Endothelial cell (in vitro differentiated cells): ENCODE measurements around the gene TRAF3IP3. TPM values are rescaled to one million over a fixed set of nuclear protein-coding genes. Genes with fewer than 3 reads are reported as not detected.

Experiments used
- DNase-seq: peaks from one replicate; pipeline ENCODE4 v3.0.0; 2021; ENCODE audit warnings: low spot score
- H3K27ac Mint-ChIP-seq: one replicate; pipeline ENCODE4 v1.8.0; 2021; ENCODE audit warnings: mixed read lengths, inconsistent platforms; ENCODE audit not compliant: unreplicated experiment
- H3K27me3 Mint-ChIP-seq: one replicate; pipeline ENCODE4 v1.8.0; 2021; ENCODE audit warnings: mild to moderate bottlenecking, moderate library complexity, mixed read lengths, inconsistent platforms; ENCODE audit not compliant: unreplicated experiment
- H3K36me3 Mint-ChIP-seq: one replicate; pipeline ENCODE4 v1.8.0; 2021; ENCODE audit warnings: mild to moderate bottlenecking, low read depth, mixed read lengths, inconsistent platforms; ENCODE audit not compliant: unreplicated experiment
- H3K4me1 Mint-ChIP-seq: one replicate; pipeline ENCODE4 v1.8.0; 2021; ENCODE audit warnings: mild to moderate bottlenecking, mixed read lengths, inconsistent platforms; ENCODE audit not compliant: unreplicated experiment
- H3K4me3 Mint-ChIP-seq: one replicate; pipeline ENCODE4 v1.8.0; 2021; ENCODE audit warnings: mild to moderate bottlenecking, mixed read lengths, inconsistent platforms; ENCODE audit not compliant: unreplicated experiment
- H3K9me3 Mint-ChIP-seq: one replicate; pipeline ENCODE4 v1.8.0; 2021; ENCODE audit warnings: mixed read lengths, inconsistent platforms; ENCODE audit not compliant: unreplicated experiment
- total RNA-seq: library from RNA; stranded (reverse); fragmentation: NEBNext Ultra II Directional; extraction: Animal tissue kit (Norgen Biotek cat#: 25700); gene quantifications from one replicate; pipeline ENCODE4 v1.2.1, GENCODE V29; 2021; ENCODE audit not compliant: unreplicated experiment
- TF ChIP-seq, protein P1 (sequence below): fragments of 200-600 bp; sonication (generic); IDR thresholded peaks from one replicate; pipeline ENCODE4 v1.5.0; 2021; ENCODE audit warnings: antibody characterized with exemption; ENCODE audit not compliant: unreplicated experiment

Gene TRAF3IP3
- total RNA-seq, 1 donor from 2014 or later, result not detected

DNA sequence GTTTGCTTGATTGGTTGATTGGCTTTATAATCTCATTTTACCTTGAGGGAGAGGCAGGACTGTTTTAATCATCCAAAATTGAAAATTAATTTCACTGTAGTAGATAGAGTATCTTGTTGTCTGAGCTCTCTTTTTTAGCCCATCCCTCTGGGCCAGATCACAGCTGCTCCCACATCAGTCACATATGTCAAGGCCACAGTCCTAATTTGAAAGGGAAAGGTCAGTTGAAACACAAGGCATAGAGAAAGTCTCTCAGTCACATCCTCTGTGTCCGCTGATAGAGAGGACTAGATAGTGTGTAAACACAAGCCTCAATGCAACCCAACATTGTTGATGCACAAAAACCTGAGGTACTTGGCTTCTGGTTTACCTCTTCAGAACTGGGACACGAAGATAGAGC is 21.7 kb downstream of the TRAF3IP3 start:
- Mint-ChIP-seq H3K4me3 (no peak overlapping the region), H3K27me3 (no peaks in the 10 kb centered on the region), H3K27ac (no peak overlapping the region), H3K9me3 (no peaks in the 10 kb centered on the region), H3K36me3 (no peaks in the 10 kb centered on the region), H3K4me1 (peaks cover 7% of the 10 kb centered on the region)
- no peak for DNase-seq
- TF ChIP-seq, protein P1, sequence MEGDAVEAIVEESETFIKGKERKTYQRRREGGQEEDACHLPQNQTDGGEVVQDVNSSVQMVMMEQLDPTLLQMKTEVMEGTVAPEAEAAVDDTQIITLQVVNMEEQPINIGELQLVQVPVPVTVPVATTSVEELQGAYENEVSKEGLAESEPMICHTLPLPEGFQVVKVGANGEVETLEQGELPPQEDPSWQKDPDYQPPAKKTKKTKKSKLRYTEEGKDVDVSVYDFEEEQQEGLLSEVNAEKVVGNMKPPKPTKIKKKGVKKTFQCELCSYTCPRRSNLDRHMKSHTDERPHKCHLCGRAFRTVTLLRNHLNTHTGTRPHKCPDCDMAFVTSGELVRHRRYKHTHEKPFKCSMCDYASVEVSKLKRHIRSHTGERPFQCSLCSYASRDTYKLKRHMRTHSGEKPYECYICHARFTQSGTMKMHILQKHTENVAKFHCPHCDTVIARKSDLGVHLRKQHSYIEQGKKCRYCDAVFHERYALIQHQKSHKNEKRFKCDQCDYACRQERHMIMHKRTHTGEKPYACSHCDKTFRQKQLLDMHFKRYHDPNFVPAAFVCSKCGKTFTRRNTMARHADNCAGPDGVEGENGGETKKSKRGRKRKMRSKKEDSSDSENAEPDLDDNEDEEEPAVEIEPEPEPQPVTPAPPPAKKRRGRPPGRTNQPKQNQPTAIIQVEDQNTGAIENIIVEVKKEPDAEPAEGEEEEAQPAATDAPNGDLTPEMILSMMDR, result no peak

DNA sequence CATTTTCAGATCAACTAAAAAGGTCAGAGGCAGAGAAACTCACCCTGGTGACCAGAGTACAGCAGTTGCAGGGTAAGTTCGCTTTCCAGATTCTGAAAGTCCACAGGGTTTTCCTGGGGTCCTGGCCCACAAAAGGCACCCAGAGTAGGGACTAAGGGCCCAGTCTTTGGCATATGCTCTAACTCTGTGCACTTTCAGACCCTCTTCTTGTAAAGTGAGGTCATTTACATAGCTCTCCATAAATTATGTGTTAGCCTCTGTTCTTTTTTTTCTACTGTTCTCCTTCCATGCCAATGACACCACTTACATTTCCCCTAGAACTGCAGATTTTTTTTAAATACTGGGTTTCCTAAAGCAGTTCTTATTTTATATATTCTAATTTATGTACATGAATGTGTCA is 22.2 kb downstream of the TRAF3IP3 start:
- Mint-ChIP-seq H3K4me3 (no peak overlapping the region), H3K36me3 (no peaks in the 10 kb centered on the region), H3K9me3 (no peaks in the 10 kb centered on the region), H3K27ac (no peak overlapping the region), H3K4me1 (peaks cover 7% of the 10 kb centered on the region), H3K27me3 (peaks cover 2% of the 10 kb centered on the region)
- DNase-seq, result no peak
- TF ChIP-seq, protein P1, result no peak

DNA sequence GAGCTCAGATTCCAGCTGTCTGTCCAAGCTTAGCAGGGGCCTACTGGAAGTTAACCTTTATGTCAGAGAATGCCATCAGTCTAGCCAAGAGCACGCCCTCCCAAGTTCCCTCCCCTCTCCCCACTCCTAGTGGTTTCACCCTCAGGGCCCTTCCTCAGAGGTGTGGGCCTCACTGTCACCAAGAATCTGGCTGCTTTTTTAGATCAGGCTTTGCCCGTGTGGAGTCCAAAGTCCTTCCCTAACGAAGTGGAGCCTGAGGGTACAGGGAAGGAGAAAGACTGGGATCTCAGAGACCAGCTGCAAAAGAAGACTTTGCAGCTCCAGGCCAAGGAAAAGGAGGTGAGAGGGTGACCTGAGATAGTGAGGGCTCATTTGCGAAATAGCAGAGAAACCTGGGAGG is 24.4 kb downstream of the TRAF3IP3 start:
- peaks cover 8% of the 10 kb centered on the region for H3K27me3 Mint-ChIP-seq

DNA sequence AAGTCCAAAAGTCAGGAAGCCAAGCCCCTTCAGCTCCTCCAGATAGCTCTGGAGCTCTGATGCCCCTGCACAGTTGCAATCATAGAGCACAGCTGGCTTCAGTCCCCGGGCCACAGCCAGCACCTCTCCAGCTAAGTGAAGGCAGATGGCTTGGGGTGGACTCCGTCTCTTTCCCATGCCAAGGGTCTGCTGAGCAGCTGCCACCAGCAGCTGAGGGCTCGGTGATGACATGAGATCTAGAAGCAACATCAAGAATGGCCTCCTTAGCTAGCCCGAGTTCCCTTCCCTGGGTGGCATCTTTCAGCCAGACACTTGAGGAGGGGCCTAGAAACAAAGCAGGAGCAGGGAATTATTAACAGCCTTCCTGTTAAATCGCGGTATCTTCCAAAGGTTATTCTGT is 27.5 kb downstream of the TRAF3IP3 start:
- peaks cover 15% of the 10 kb centered on the region for H3K4me1 Mint-ChIP-seq

More for the DNA sequence above, 24.4 kb downstream of the TRAF3IP3 start:
- H3K4me1 Mint-ChIP-seq, result peaks cover 15% of the 10 kb centered on the region
- TF ChIP-seq, protein P1, result no peak
- no peak overlapping the region for H3K4me3 Mint-ChIP-seq
- no peaks in the 10 kb centered on the region for H3K9me3 Mint-ChIP-seq
- no peak overlapping the region for H3K27ac Mint-ChIP-seq
- DNase-seq, result no peak
- H3K36me3 Mint-ChIP-seq, result no peaks in the 10 kb centered on the region

DNA sequence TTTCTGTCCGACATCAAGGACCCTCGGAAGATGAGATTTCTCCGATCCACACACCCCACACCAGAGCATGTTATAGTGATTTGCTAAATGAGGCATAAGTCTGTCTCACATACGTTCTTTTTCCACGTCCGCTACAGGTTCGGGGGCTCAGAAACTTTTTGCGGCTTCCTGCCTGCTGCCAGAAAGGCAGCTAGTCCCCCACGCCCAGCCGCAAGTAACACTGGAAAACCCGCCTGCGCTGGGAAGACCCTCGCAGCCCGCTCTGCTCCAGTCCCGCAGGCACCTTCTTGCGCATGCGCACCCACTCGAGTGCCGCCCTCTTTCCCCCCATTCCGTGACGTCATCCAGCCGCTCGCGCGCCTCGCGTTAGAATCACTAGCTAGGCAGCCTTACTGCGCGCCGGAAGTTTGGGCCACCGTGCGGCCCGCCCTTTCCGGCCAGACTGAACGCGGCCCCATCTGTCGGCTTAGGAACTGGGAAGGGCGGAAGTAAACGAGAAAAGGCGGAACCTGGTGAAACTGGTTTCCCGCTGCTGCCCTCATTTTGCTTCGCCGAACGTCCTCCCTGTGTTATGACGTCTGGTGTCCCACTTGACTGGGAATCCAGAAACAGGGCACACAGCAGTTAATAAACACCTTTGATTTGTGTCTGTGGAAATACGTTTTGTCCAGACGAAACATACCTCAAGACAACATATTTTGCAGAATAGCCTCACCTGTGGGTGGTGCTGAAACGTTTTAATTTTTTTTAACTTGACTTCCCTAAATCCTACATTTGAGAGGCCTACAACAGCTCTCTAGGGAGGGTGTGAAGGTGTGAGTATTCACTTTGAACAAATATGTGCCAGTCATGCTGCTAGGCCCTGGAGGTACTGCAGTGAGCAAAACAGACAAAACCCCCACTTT is 28.7 kb downstream of the TRAF3IP3 start, which contains the start of gene C1orf74:
Gene C1orf74 (minus strand): TSS at position 295 of the 905 bp plus-strand sequence. CDS start 925 bp downstream, outside the sequence.
- peaks cover 15% of the 10 kb centered on the region for H3K4me1 Mint-ChIP-seq
- peaks cover 10% of the 10 kb centered on the region for H3K27me3 Mint-ChIP-seq
- peak; percentile 100 for DNase-seq
- H3K27ac Mint-ChIP-seq, result peak within 1 kb of the TSS; percentile 96
- H3K9me3 Mint-ChIP-seq, result no peaks in the 10 kb centered on the region
- peaks cover 14% of the 10 kb centered on the region for H3K36me3 Mint-ChIP-seq
- TF ChIP-seq, protein P1, result no peak
- peak within 1 kb of the TSS; percentile 91 for H3K4me3 Mint-ChIP-seq

More for the DNA sequence above, 27.5 kb downstream of the TRAF3IP3 start:
- Mint-ChIP-seq H3K4me3 (peak overlapping the region; percentile 91), H3K27me3 (peaks cover 10% of the 10 kb centered on the region), H3K36me3 (peaks cover 9% of the 10 kb centered on the region), H3K9me3 (no peaks in the 10 kb centered on the region), H3K27ac (no peak overlapping the region)
- TF ChIP-seq, protein P1, result no peak
- DNase-seq, result no peak
